GOT3 (cell line): ENCODE results near the gene PTBP1.

ENCODE experiments used
- DNase-seq: peaks from one replicate; lab custom pipeline; 2025; ENCODE audit warnings: mixed read lengths; lab: John Stamatoyannopoulos, UW

PTBP1 gene

GRCh38 chr19:797528-798414 is 519 bp downstream of the PTBP1 start:
- DNase-seq, result peak; percentile 41

- no peak for DNase-seq
Measured at GRCh38 chr19:798415-799075, 1.3 kb downstream of the PTBP1 start.

- no peak for DNase-seq
Measured at GRCh38 chr19:799076-799881, 2.0 kb downstream of the PTBP1 start.

GRCh38 chr19:800360-801029 is 3.2 kb downstream of the PTBP1 start:
- no peak for DNase-seq

GRCh38 chr19:801030-801860 is 4.0 kb downstream of the PTBP1 start:
- DNase-seq, result no peak

- no peak for DNase-seq
Measured at GRCh38 chr19:801861-802497, 4.7 kb downstream of the PTBP1 start.

- no peak for DNase-seq
Measured at GRCh38 chr19:802498-803098, 5.3 kb downstream of the PTBP1 start.

- DNase-seq, result no peak
Measured at GRCh38 chr19:803099-803561, 5.9 kb downstream of the PTBP1 start.

GRCh38 chr19:803686-804418 is 6.6 kb downstream of the PTBP1 start:
- no peak for DNase-seq

GRCh38 chr19:804419-805165 is 7.3 kb downstream of the PTBP1 start:
- no peak for DNase-seq

GRCh38 chr19:805166-805551 is 7.9 kb downstream of the PTBP1 start:
- DNase-seq, result no peak

- no peak for DNase-seq
Measured at GRCh38 chr19:805600-806550, 8.6 kb downstream of the PTBP1 start.

GRCh38 chr19:806815-807421 is 9.7 kb downstream of the PTBP1 start:
- no peak for DNase-seq

GRCh38 chr19:807627-808422 is 10.6 kb downstream of the PTBP1 start:
- no peak for DNase-seq

- no peak for DNase-seq
Measured at GRCh38 chr19:808423-808775, 11.1 kb downstream of the PTBP1 start.
